A549 (cell line): ENCODE results near the gene EXO1.

Source experiments
- BHLHE40 ChIP-seq: IDR thresholded peaks from 2 replicates; pipeline ENCODE4 v1.6.1; 2012; ENCODE audit warnings: low read depth, low read length, inconsistent platforms
- CEBPB ChIP-seq, 2 experiments: fragments of >200 bp in 1 of 2; sonication (Bioruptor Twin) in 1 of 2; formaldehyde crosslinking in 1 of 2; IDR thresholded peaks; 2 replicates each; pipeline ENCODE4 v1.6.1; 2012 to 2016
- ESRRA ChIP-seq: fragments of 150-350 bp; IDR thresholded peaks from 2 replicates; pipeline ENCODE4 v1.6.1; 2014; ENCODE audit warnings: mild to moderate bottlenecking, low read length, borderline replicate concordance
- POLR2A ChIP-seq: IDR thresholded peaks from 2 replicates; pipeline ENCODE4 v1.6.1; 2012; ENCODE audit warnings: mild to moderate bottlenecking, low read length
- RAD21 ChIP-seq, 2 experiments: fragments of >200 bp in 1 of 2; sonication (Bioruptor Twin) in 1 of 2; formaldehyde crosslinking in 1 of 2; IDR thresholded peaks in 1 of 2; conservative IDR thresholded peaks in 1 of 2; 2 replicates in 1 of 2; 3 replicates in 1 of 2; pipeline ENCODE4 v1.6.1; 2012 to 2018; ENCODE audit warnings: inconsistent platforms in 1 of 2

DNA sequence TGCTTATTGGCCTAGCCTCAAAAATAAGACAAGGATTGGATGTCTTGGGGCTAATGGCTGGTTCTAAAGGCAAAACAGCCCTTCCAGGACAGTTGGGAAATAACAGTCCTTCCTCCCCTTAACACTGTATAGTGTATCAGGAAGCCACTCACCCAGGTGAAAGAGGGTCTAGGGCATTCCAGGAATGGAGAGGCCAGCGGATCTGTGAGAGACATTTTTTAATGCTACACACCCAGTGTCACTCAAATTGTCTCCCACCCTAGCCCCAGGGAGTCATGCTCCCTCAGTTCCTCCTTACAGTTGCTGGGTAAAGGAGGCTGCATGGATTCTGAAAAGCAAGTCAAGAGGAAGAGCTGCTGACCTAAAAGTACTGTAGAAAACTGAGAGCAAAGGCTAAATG, 24.1 kb upstream of the EXO1 start:
- TF ChIP-seq POLR2A, result no peak
- no peak for TF ChIP-seq BHLHE40
- no peak for TF ChIP-seq RAD21 (conservative IDR thresholded peaks at IDR 0.05 in 1 of 2, IDR thresholded peaks at IDR 0.05 in 1 of 2)
- TF ChIP-seq CEBPB (IDR thresholded peaks at IDR 0.05), result no peak
- TF ChIP-seq ESRRA, result no peak
